HUES64 (cell line): ENCODE measurements around the gene SKA2. TPM values are rescaled to one million over a fixed set of nuclear protein-coding genes. Genes with fewer than 3 reads are reported as not detected.
A peak's percentile ranks its signal among the peaks of the same experiment; 100 is the strongest.
"Not testable (repeated sequence)": the region's sequence is repeated elsewhere in the genome, so short reads cannot be mapped to it uniquely, and the experiment has no call there.

Experiments used
- H3K27ac ChIP-seq: 2 replicates; pipeline ENCODE4 v1.7.0; 2013; ENCODE audit warnings: low read depth, low read length, inconsistent platforms
- H3K27me3 ChIP-seq: 2 replicates; pipeline ENCODE4 v1.6.1; 2013; ENCODE audit warnings: mild to moderate bottlenecking, low read length; ENCODE audit not compliant: insufficient read depth
- H3K36me3 ChIP-seq: 2 replicates; pipeline ENCODE4 v1.6.1; 2013; ENCODE audit warnings: mild to moderate bottlenecking, low read length; ENCODE audit not compliant: insufficient read depth
- H3K4me1 ChIP-seq: 2 replicates; pipeline ENCODE4 v1.6.1; 2013; ENCODE audit warnings: mild to moderate bottlenecking, low read length, moderate library complexity; ENCODE audit not compliant: insufficient read depth
- H3K4me3 ChIP-seq: 2 replicates; pipeline ENCODE4 v1.5.1; 2013; ENCODE audit warnings: mild to moderate bottlenecking, low read length, moderate library complexity
- H3K9ac ChIP-seq: 2 replicates; pipeline ENCODE4 v1.6.1; 2013; ENCODE audit warnings: mild to moderate bottlenecking, low read depth, low read length
- H3K9me3 ChIP-seq: 2 replicates; pipeline ENCODE4 v1.6.1; 2013; ENCODE audit warnings: low read depth, low read length; ENCODE audit not compliant: insufficient read depth
- WGBS: fragments of 150-250, 120-280 bp; methylation state at CpG from one replicate; pipeline ENCODE4 v1.1.7; 2013; ENCODE audit warnings: missing lambda C conversion rate; 5-methylcytosine and 5-hydroxymethylcytosine counted together
- polyA plus RNA-seq, 2 experiments: library from polyadenylated mRNA; stranded (reverse); fragments of 50-300 nt; gene quantifications; one replicate each; pipeline ENCODE4 v1.2.3, GENCODE V29; 2013

SKA2 gene
- polyA plus RNA-seq (2013, experiment 1 of 2) = 69.9 TPM
- polyA plus RNA-seq (2013, experiment 2 of 2) = 104 TPM

GRCh38 chr17:59154721-59155438, at the start of gene SKA2:
Gene SKA2, minus strand, starts transcription at chr17:59155186. Its CDS starts 23 bp downstream, at chr17:59155163.
- under 1% methylated on average over 38 of the region's 39 CpGs for WGBS
- Histone ChIP-seq H3K27ac (peak within 1 kb of the TSS; percentile 98), H3K9me3 (no peaks in the 10 kb centered on the region), H3K27me3 (no peaks in the 10 kb centered on the region), H3K36me3 (peaks cover 2% of the 10 kb centered on the region; the same call in 1 of the 2 replicates), H3K9ac (peak within 1 kb of the TSS; percentile 98), H3K4me3 (peak within 1 kb of the TSS; percentile 87), H3K4me1 (peaks cover 28% of the 10 kb centered on the region)

- H3K4me1 ChIP-seq = no peaks in the 10 kb centered on the region
- no peak overlapping the region for H3K27ac ChIP-seq
- 82% methylated on average over 1 of the region's 1 CpG for WGBS
- no peaks in the 10 kb centered on the region for H3K9me3 ChIP-seq
- H3K36me3 ChIP-seq = peaks cover 61% of the 10 kb centered on the region
- H3K4me3 ChIP-seq = no peak overlapping the region
- no peaks in the 10 kb centered on the region for H3K27me3 ChIP-seq
- no peak overlapping the region for H3K9ac ChIP-seq
Measured at GRCh38 chr17:59202320-59202719, 47.3 kb upstream of the SKA2 start.

- Histone ChIP-seq H3K4me3 (no peak overlapping the region), H3K27me3 (no peaks in the 10 kb centered on the region), H3K36me3 (peaks cover 88% of the 10 kb centered on the region), H3K9ac (no peak overlapping the region), H3K4me1 (no peaks in the 10 kb centered on the region), H3K9me3 (no peaks in the 10 kb centered on the region), H3K27ac (no peak overlapping the region)
- WGBS = 90% methylated on average over 4 of the region's 4 CpGs
Measured at GRCh38 chr17:59199398-59199797, 44.4 kb upstream of the SKA2 start.

- Histone ChIP-seq H3K27me3 (no peaks in the 10 kb centered on the region), H3K36me3 (peaks cover 93% of the 10 kb centered on the region), H3K27ac (no peak overlapping the region), H3K9me3 (no peaks in the 10 kb centered on the region), H3K4me3 (no peak overlapping the region), H3K9ac (no peak overlapping the region), H3K4me1 (no peaks in the 10 kb centered on the region)
- 92% methylated on average over 2 of the region's 3 CpGs for WGBS
Measured at GRCh38 chr17:59193336-59193862, 38.4 kb upstream of the SKA2 start.

GRCh38 chr17:59190806-59191205, 35.8 kb upstream of the SKA2 start:
- no peaks in the 10 kb centered on the region for H3K9me3 ChIP-seq
- H3K27me3 ChIP-seq = no peaks in the 10 kb centered on the region
- WGBS = 98% methylated on average over 2 of the region's 2 CpGs
- no peaks in the 10 kb centered on the region for H3K4me1 ChIP-seq
- H3K27ac ChIP-seq = no peak overlapping the region
- H3K9ac ChIP-seq = no peak overlapping the region
- H3K4me3 ChIP-seq = no peak overlapping the region
- peaks cover 93% of the 10 kb centered on the region for H3K36me3 ChIP-seq

GRCh38 chr17:59186850-59187249, 31.9 kb upstream of the SKA2 start:
- Histone ChIP-seq H3K36me3 (peaks cover 65% of the 10 kb centered on the region), H3K27ac (no peak overlapping the region), H3K27me3 (no peaks in the 10 kb centered on the region), H3K9ac (no peak overlapping the region), H3K9me3 (no peaks in the 10 kb centered on the region), H3K4me1 (no peaks in the 10 kb centered on the region), H3K4me3 (no peak overlapping the region)
- 96% methylated on average over 3 of the region's 3 CpGs for WGBS

GRCh38 chr17:59185997-59186396, 31.0 kb upstream of the SKA2 start:
- Histone ChIP-seq H3K4me1 (no peaks in the 10 kb centered on the region), H3K9me3 (no peaks in the 10 kb centered on the region), H3K27ac (no peak overlapping the region), H3K27me3 (no peaks in the 10 kb centered on the region), H3K4me3 (no peak overlapping the region), H3K36me3 (peaks cover 58% of the 10 kb centered on the region), H3K9ac (no peak overlapping the region)

GRCh38 chr17:59181481-59181880, 26.5 kb upstream of the SKA2 start:
- Histone ChIP-seq H3K4me1 (no peaks in the 10 kb centered on the region), H3K9ac (no peak overlapping the region), H3K27me3 (no peaks in the 10 kb centered on the region), H3K36me3 (peaks cover 19% of the 10 kb centered on the region), H3K27ac (no peak overlapping the region), H3K4me3 (no peak overlapping the region), H3K9me3 (no peaks in the 10 kb centered on the region)
- 97% methylated on average over 9 of the region's 9 CpGs for WGBS

- Histone ChIP-seq H3K36me3 (peaks cover 10% of the 10 kb centered on the region), H3K4me3 (no peak overlapping the region), H3K27ac (no peak overlapping the region), H3K27me3 (no peaks in the 10 kb centered on the region), H3K4me1 (no peaks in the 10 kb centered on the region), H3K9ac (no peak overlapping the region), H3K9me3 (no peaks in the 10 kb centered on the region)
- 98% methylated on average over 9 of the region's 9 CpGs for WGBS
Measured at GRCh38 chr17:59180626-59181025, 25.6 kb upstream of the SKA2 start.

- H3K27me3 ChIP-seq, H3K9ac ChIP-seq, H3K9me3 ChIP-seq, H3K4me3 ChIP-seq, H3K36me3 ChIP-seq, H3K27ac ChIP-seq, H3K4me1 ChIP-seq: not testable (repeated sequence)
- 90% methylated on average over 11 of the region's 11 CpGs for WGBS
Measured at GRCh38 chr17:59179601-59180000, 24.6 kb upstream of the SKA2 start.

- Histone ChIP-seq H3K36me3 (peaks cover 9% of the 10 kb centered on the region), H3K9ac (no peak overlapping the region), H3K27ac (no peak overlapping the region), H3K4me3 (no peak overlapping the region), H3K27me3 (no peaks in the 10 kb centered on the region), H3K4me1 (no peaks in the 10 kb centered on the region), H3K9me3 (no peaks in the 10 kb centered on the region)
- WGBS = 95% methylated on average over 7 of the region's 7 CpGs
Measured at GRCh38 chr17:59178266-59178985, 23.4 kb upstream of the SKA2 start.
